Retinal pigment epithelial cell (primary cell): ENCODE results near the gene KRTAP2-3.
"Not testable (repeated sequence)": the region's sequence is repeated elsewhere in the genome, so short reads cannot be mapped to it uniquely, and the experiment has no call there.

Experiments used
- DNase-seq: peaks from one replicate; pipeline ENCODE4 v3.0.0-alpha.2; 2010; ENCODE audit warnings: low read depth
- H3K4me3 ChIP-seq: 2 replicates; pipeline ENCODE4 v1.5.1; 2011; ENCODE audit warnings: mild to moderate bottlenecking, low read length, control low read depth, moderate library complexity
- CTCF ChIP-seq: conservative IDR thresholded peaks from 2 replicates; pipeline ENCODE4 v1.5.1; 2011; ENCODE audit warnings: low read depth, low read length, control low read depth, inconsistent platforms

Gene KRTAP2-3

GRCh38 chr17:41060052-41060604 lies at the start of gene KRTAP2-3:
KRTAP2-3 (minus strand) TSS chr17:41060114; CDS start chr17:41060050, 64 bp downstream.
- no peak for TF ChIP-seq CTCF
- DNase-seq: peak; percentile 85
- no peak within 1 kb of the TSS for H3K4me3 ChIP-seq

GRCh38 chr17:41108728-41109386 lies 48.9 kb upstream of the KRTAP2-3 start:
- H3K4me3 ChIP-seq, DNase-seq: not testable (repeated sequence)

- DNase-seq: no peak
- no peak for TF ChIP-seq CTCF
- no peak overlapping the region for H3K4me3 ChIP-seq
Observed at GRCh38 chr17:41107941-41108450, 48.1 kb upstream of the KRTAP2-3 start.

- not testable (repeated sequence) for H3K4me3 ChIP-seq, DNase-seq
Observed at GRCh38 chr17:41105347-41105746, 45.4 kb upstream of the KRTAP2-3 start, which contains the start of gene KRTAP4-9. KRTAP4-9 (plus strand) TSS chr17:41105389; CDS start chr17:41105389, 0 bp downstream.

GRCh38 chr17:41104386-41105038 lies 44.6 kb upstream of the KRTAP2-3 start:
- not testable (repeated sequence) for H3K4me3 ChIP-seq, DNase-seq

- no peak overlapping the region for H3K4me3 ChIP-seq
- TF ChIP-seq CTCF: no peak
- DNase-seq: no peak
Observed at GRCh38 chr17:41103896-41104295, 44.0 kb upstream of the KRTAP2-3 start.

- no peak for TF ChIP-seq CTCF
- DNase-seq: no peak
- H3K4me3 ChIP-seq: no peak within 1 kb of the TSS
Observed at GRCh38 chr17:41101586-41102259, 41.8 kb upstream of the KRTAP2-3 start, which contains the start of gene KRTAP4-16. KRTAP4-16 (minus strand) TSS chr17:41102209; CDS start chr17:41102209, 0 bp downstream.

- not testable (repeated sequence) for H3K4me3 ChIP-seq, DNase-seq
Observed at GRCh38 chr17:41099682-41100480, 40.0 kb upstream of the KRTAP2-3 start.
